Bronchial epithelial cell (primary cell): ENCODE data around the gene CHD6. TPM values are rescaled to one million over a fixed set of nuclear protein-coding genes. Genes with fewer than 3 reads are reported as not detected.

Experiments used
- DNase-seq: peaks from one replicate; pipeline ENCODE4 v3.0.0-alpha.2; 2010; ENCODE audit warnings: low read depth
- FAIRE-seq: peaks from 2 replicates; lab custom pipeline; 2011; peaks lifted over from hg19 to GRCh38; lab: Jason Lieb, UNC
- H3K27me3 ChIP-seq: 2 replicates; pipeline ENCODE4 v1.5.1; 2011; ENCODE audit warnings: low read length; ENCODE audit not compliant: control insufficient read depth, insufficient read depth
- H3K36me3 ChIP-seq: 2 replicates; pipeline ENCODE4 v1.5.1; 2011; ENCODE audit warnings: low read length; ENCODE audit not compliant: control insufficient read depth, insufficient read depth
- H3K4me3 ChIP-seq: 2 replicates; pipeline ENCODE4 v1.5.1; 2011; ENCODE audit warnings: mild to moderate bottlenecking, low read depth, low read length, control low read depth
- total RNA-seq: library from RNA; depleted of rRNA; stranded (reverse); fragments of >200 nt; gene quantifications from 2 replicates; pipeline ENCODE4 v1.2.1, GENCODE V29; 2014
- TF ChIP-seq, protein P1 (sequence below): IDR thresholded peaks from 2 replicates; pipeline ENCODE4 v1.5.1; 2011; ENCODE audit warnings: mild to moderate bottlenecking, moderate library complexity, low read length, control low read depth, inconsistent platforms; ENCODE audit not compliant: insufficient read depth, severe bottlenecking

Gene CHD6
- total RNA-seq, 1 donor from 2014 or later: 10.8 TPM

DNA sequence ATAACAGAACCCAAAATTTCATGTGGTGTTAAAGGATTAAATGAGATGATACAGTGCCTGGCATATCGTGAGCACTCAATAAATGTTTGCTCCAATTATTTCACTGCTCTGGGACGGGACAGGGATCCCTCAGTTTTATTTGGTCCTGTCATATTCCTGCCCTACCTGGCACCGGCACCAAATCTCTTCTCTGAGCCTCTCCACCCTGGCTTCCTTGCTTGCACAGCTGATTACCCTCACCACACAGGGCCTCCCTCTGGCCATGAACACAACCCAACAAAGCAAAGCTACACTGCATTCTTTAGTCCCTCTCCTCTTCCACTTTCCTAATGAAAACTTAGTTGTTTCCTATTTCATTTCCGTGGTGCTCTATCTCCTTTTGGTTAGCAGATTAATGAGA lies 16.4 kb downstream of the CHD6 start:
- FAIRE-seq (no peak), DNase-seq (no peak)
- TF ChIP-seq, protein P1, sequence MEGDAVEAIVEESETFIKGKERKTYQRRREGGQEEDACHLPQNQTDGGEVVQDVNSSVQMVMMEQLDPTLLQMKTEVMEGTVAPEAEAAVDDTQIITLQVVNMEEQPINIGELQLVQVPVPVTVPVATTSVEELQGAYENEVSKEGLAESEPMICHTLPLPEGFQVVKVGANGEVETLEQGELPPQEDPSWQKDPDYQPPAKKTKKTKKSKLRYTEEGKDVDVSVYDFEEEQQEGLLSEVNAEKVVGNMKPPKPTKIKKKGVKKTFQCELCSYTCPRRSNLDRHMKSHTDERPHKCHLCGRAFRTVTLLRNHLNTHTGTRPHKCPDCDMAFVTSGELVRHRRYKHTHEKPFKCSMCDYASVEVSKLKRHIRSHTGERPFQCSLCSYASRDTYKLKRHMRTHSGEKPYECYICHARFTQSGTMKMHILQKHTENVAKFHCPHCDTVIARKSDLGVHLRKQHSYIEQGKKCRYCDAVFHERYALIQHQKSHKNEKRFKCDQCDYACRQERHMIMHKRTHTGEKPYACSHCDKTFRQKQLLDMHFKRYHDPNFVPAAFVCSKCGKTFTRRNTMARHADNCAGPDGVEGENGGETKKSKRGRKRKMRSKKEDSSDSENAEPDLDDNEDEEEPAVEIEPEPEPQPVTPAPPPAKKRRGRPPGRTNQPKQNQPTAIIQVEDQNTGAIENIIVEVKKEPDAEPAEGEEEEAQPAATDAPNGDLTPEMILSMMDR: no peak
- H3K27me3 ChIP-seq: no peaks in the 10 kb centered on the region
- H3K36me3 ChIP-seq: no peaks in the 10 kb centered on the region
- H3K4me3 ChIP-seq: no peak overlapping the region

DNA sequence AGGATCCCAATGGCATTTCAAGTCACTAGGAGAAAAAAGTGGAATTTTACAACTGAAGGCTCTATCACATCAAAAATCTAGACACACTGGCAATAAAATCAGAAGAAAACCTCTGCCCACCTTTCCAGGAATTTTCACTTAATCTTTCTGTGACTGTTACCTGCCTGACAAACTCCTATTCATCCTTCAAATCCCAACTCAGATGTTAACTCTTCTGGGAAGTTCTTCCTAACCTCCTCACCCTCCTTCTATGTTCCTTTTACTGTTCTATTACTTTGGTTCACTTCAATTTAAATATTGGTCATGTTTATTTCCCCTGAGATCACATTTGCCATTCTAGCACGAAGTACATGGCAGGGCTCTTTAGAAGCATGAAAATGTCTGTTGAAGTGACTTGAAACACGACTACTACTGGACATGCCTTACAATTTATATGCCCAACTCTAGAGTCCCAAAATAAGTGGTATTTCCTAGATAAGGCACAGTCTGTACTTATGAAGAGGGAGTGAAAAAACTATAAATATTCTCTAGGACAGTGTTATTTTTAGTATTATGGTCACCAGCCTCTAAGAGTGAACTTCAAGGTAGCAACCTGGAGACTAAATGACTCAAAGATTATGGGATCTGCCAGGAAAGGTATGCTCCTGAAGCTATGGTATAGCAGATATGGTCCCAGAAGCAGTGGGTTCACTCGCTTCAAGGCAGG lies 17.1 kb downstream of the CHD6 start:
- no peak for FAIRE-seq

DNA sequence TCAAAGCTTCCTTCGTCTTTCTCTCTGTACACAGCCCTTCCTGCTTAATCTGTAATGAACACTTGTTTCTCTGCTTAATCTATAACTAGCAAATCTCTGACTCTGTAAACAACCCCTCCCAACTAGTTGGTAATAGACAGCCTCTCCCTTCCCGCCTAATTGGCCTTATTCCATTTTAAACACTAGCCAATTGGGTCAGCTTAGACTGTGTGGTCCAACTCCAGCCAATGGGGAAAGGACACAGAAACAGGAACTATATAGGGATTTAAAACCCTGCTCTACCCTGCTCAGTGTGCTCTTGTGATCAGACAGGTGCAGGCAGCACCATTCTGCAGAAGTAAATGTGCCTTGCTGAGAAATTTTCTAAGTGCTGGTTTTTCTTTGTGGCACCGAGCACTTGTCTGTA lies 18.5 kb downstream of the CHD6 start:
- TF ChIP-seq, protein P1: no peak
- FAIRE-seq: no peak
- no peak overlapping the region for H3K4me3 ChIP-seq

More for the DNA sequence above, 17.1 kb downstream of the CHD6 start:
- Histone ChIP-seq H3K27me3 (no peaks in the 10 kb centered on the region), H3K36me3 (no peaks in the 10 kb centered on the region), H3K4me3 (no peak overlapping the region)
- TF ChIP-seq, protein P1: no peak
- DNase-seq: no peak

DNA sequence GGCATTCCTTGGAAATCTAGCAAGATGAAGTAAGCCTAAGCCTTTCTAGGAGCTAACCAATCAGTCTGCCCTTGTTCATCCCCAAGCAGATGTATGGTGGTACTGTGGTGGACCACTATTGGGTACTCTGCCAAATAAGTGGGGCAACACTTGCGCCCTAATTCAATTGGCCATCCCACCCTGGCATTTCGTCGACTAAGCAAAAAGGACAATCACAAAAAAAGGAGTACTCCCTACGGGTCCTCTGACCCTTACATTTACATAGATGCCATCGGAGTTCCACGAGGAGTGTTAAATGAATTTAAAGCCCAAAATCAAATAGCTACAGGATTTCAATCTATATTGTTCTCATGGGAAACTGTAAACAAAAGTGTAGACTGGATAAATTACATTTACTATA lies 19.5 kb downstream of the CHD6 start:
- no peaks in the 10 kb centered on the region for H3K36me3 ChIP-seq
- TF ChIP-seq, protein P1: no peak
- H3K4me3 ChIP-seq: no peak overlapping the region
- no peak for FAIRE-seq
- DNase-seq: no peak
- H3K27me3 ChIP-seq: no peaks in the 10 kb centered on the region

More for the DNA sequence above, 18.5 kb downstream of the CHD6 start:
- H3K36me3 ChIP-seq: no peaks in the 10 kb centered on the region
- DNase-seq: no peak
- no peaks in the 10 kb centered on the region for H3K27me3 ChIP-seq

DNA sequence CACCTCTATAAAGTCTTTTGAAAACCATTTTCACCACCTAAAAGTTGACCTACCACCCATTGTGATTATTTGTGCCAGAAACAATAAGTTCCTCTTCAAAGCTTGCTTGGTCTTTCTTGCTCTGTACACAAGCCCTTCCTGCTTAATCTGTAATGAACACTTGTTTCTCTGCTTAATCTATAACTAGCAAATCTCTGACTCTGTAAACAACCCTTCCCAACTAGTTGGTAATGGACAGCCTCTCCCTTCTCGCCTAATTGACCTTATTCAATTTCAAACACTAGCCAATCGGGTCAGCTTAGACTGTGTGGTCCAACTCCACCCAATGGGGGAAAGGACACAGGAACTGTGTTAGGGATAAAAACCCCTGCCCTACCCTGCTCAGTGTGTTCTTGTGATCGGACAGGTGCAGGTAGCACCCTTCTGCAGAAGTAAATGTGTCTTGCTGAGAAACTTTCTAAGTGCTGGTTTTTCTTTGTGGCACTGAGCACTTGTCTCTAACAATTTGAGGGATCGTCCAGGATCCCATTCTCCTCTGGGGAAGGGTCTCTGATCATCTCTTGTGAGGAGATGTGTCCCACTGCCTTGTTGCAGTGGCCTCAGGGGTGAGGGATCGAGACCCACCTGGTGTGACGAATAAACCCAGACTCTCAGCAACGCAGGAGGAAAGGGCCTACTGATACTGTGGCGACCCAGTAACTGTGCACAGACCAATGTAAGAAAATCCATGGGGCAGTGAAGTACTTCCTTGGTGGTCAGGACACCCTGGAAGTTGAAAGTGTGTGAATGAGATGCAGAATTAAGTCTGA lies 23.5 kb downstream of the CHD6 start:
- DNase-seq: no peak
- no peaks in the 10 kb centered on the region for H3K36me3 ChIP-seq
- no peak overlapping the region for H3K4me3 ChIP-seq
- TF ChIP-seq, protein P1: no peak
- H3K27me3 ChIP-seq: no peaks in the 10 kb centered on the region
- no peak for FAIRE-seq
